GM10266 (cell line): ENCODE data around the gene HFE.
"Not testable (repeated sequence)": the region's sequence is repeated elsewhere in the genome, so short reads cannot be mapped to it uniquely, and the experiment has no call there.

Experiments
- DNase-seq: peaks from one replicate; pipeline ENCODE4 v3.0.0; 2012; ENCODE audit errors: extremely low spot score
- TF ChIP-seq, protein P1 (sequence below): IDR thresholded peaks from 2 replicates; pipeline ENCODE4 v1.5.1; 2012; ENCODE audit warnings: mild to moderate bottlenecking, low read depth; ENCODE audit not compliant: control insufficient read depth, insufficient read depth; ENCODE audit errors: missing control alignments

The HFE gene

DNA sequence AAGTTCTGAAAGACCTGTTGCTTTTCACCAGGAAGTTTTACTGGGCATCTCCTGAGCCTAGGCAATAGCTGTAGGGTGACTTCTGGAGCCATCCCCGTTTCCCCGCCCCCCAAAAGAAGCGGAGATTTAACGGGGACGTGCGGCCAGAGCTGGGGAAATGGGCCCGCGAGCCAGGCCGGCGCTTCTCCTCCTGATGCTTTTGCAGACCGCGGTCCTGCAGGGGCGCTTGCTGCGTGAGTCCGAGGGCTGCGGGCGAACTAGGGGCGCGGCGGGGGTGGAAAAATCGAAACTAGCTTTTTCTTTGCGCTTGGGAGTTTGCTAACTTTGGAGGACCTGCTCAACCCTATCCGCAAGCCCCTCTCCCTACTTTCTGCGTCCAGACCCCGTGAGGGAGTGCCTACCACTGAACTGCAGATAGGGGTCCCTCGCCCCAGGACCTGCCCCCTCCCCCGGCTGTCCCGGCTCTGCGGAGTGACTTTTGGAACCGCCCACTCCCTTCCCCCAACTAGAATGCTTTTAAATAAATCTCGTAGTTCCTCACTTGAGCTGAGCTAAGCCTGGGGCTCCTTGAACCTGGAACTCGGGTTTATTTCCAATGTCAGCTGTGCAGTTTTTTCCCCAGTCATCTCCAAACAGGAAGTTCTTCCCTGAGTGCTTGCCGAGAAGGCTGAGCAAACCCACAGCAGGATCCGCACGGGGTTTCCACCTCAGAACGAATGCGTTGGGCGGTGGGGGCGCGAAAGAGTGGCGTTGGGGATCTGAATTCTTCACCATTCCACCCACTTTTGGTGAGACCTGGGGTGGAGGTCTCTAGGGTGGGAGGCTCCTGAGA lies at the start of gene HFE:
TSS of gene HFE (plus strand) at position 146 of the 832 bp plus-strand sequence. CDS start at position 158, 12 bp downstream.
- TF ChIP-seq, protein P1, sequence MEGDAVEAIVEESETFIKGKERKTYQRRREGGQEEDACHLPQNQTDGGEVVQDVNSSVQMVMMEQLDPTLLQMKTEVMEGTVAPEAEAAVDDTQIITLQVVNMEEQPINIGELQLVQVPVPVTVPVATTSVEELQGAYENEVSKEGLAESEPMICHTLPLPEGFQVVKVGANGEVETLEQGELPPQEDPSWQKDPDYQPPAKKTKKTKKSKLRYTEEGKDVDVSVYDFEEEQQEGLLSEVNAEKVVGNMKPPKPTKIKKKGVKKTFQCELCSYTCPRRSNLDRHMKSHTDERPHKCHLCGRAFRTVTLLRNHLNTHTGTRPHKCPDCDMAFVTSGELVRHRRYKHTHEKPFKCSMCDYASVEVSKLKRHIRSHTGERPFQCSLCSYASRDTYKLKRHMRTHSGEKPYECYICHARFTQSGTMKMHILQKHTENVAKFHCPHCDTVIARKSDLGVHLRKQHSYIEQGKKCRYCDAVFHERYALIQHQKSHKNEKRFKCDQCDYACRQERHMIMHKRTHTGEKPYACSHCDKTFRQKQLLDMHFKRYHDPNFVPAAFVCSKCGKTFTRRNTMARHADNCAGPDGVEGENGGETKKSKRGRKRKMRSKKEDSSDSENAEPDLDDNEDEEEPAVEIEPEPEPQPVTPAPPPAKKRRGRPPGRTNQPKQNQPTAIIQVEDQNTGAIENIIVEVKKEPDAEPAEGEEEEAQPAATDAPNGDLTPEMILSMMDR = no peak
- no peak for DNase-seq

- TF ChIP-seq, protein P1 = no peak
- no peak for DNase-seq
These were observed 45.3 kb upstream of the HFE start for GRCh38 chr6:26041946-26042345.

GRCh38 chr6:26043384-26044139 lies 43.7 kb upstream of the HFE start:
- peak; percentile 74 for DNase-seq
- TF ChIP-seq, protein P1 = no peak

DNA sequence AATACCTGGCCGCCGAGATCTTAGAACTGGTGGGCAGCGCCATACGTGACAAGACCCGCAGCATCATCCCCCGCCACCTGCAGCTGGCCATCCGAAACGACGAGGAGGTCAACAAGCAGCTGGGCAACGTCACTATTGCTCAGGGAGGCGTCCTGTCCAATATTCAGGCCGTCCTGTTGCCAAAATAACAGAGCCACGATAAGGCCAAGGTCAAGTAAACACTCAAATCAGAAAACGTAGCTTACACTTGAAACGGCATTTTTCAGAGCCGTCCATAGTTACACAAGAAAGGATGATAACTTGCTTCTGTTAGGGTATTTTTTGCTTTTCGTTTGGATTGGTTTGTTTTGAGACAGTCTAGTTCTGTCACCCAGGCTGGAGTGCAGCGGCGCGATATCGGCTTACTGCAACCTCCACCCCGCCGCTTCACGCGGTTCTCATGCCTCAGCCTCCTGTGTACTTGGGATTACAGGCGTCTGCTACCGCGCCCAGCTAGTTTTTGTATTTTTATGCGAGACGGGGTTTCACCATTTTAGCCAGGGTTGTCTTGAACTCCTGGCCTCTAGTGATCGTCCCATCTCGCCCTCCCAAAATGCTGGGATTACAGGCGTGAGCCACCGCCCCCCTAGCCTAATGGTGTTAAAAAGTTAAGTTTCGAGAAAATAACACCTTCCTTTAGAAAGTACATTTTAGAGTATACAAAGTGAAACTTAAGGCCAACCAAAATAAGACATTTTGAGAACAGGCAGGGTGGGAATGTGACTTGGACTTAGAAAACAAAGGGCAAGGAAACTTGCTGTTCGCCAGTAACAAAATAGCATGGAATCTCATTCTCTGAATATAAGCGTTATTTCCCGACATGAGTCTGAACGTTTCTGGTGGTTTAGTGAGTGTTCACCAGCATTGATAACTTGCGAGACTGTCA lies 42.8 kb upstream of the HFE start:
- DNase-seq = no peak
- TF ChIP-seq, protein P1 = no peak

- TF ChIP-seq, protein P1 = no peak
- DNase-seq = peak; percentile 81
These were observed 41.9 kb upstream of the HFE start for GRCh38 chr6:26045065-26045927.

DNA sequence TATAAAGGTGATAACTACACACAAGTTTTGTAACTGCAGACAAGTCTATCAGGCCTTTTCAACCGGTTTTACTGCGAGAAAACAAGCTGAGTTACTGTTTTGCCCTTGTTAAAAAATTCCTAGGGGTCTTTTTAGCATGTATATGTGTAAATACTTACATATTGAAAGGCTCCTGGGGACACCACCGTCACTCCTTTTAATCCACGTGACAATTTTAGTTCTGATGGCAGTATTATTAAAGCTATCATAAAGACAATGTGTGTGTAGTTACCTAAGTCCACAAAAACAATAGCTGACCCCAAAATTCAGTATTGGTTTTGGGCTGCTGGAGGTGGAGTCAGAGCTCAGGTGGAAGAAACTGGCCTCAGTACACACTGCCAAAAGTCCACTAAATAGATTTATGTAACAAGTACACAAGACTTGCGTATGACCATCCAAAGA lies 41.3 kb upstream of the HFE start:
- no peak for DNase-seq

GRCh38 chr6:26047329-26047728 lies 39.9 kb upstream of the HFE start:
- not testable (repeated sequence) for DNase-seq

More for the DNA sequence above, 41.3 kb upstream of the HFE start:
- TF ChIP-seq, protein P1 = no peak
